OCI-LY1 (cell line): ENCODE measurements around the gene LRMDA.

Experiments
- CTCF ChIP-seq: fragments of 200-600 bp; sonication (generic), shearing (Covaris generic); IDR thresholded peaks from 2 replicates; pipeline ENCODE4 v1.5.1; 2017; ENCODE audit warnings: mild to moderate bottlenecking, antibody characterized with exemption, low read length, moderate library complexity, mixed read lengths
- EZH2 ChIP-seq: fragments of 200-600 bp; sonication (generic), shearing (Covaris generic); IDR thresholded peaks from 2 replicates; pipeline ENCODE4 v1.8.0; 2017; ENCODE audit warnings: borderline replicate concordance, mixed run types, mild to moderate bottlenecking, antibody characterized with exemption, low read length, moderate library complexity, mixed read lengths

- TF ChIP-seq CTCF (no peak), EZH2 (no peak)
Measured at GRCh38 chr10:76071653-76072365, 640.4 kb downstream of the LRMDA start.
